CD4-positive, alpha-beta T cell (primary cell): ENCODE measurements around the gene PKD1. TPM values are rescaled to one million over a fixed set of nuclear protein-coding genes. Genes with fewer than 3 reads are reported as not detected.

Source experiments
- ATAC-seq: fragments of 200-7000 bp; cut with Tn5 transposase; one replicate; pipeline ENCODE4 v1.10.0; 2022; ENCODE audit warnings: mild to moderate bottlenecking; ENCODE audit not compliant: poor library complexity
- CTCF ChIA-PET: fragments of 350-600 bp; sonication (Branson Sonifier 250); formaldehyde crosslinking; loops from one replicate; lab custom pipeline; 2021; ENCODE audit warnings: antibody characterized with exemption, inconsistent platforms; lab: Charles Lee
- POLR2A ChIA-PET: fragments of 350-600 bp; sonication (Branson Sonifier 250); formaldehyde crosslinking; loops from one replicate; lab custom pipeline; 2021; ENCODE audit warnings: antibody characterized with exemption, inconsistent platforms; lab: Charles Lee
- DNase-seq, 14 experiments: peaks; one replicate each; pipeline ENCODE4 v3.0.0-alpha.2; 2013 to 2020; ENCODE audit warnings: mixed read lengths in 2 of 14
- H3K27ac ChIP-seq, 2 donors: one replicate each; pipeline versions ENCODE4 v1.5.1 to v1.7.0; 2013; ENCODE audit warnings: low read length in 2 of 2, low read depth in 1 of 2, mild to moderate bottlenecking in 1 of 2
- H3K27me3 ChIP-seq, 2 experiments: 1 replicate in 1 of 2; 2 replicates in 1 of 2; pipeline versions ENCODE4 v1.6.1 to v1.7.0; 2013; ENCODE audit warnings: low read length in 2 of 2, control low read depth in 1 of 2, mild to moderate bottlenecking in 1 of 2, moderate library complexity in 1 of 2; ENCODE audit not compliant: insufficient read depth in 2 of 2, control insufficient read depth in 1 of 2
- H3K36me3 ChIP-seq: one replicate; pipeline ENCODE4 v1.6.1; 2013; ENCODE audit warnings: low read length, control low read depth; ENCODE audit not compliant: insufficient read depth
- H3K4me1 ChIP-seq: one replicate; pipeline ENCODE4 v1.6.1; 2013; ENCODE audit warnings: low read length, control low read depth; ENCODE audit not compliant: insufficient read depth
- H3K4me3 ChIP-seq: one replicate; pipeline ENCODE4 v1.5.1; 2013; ENCODE audit warnings: mild to moderate bottlenecking, low read length, moderate library complexity
- H3K9me3 ChIP-seq, 2 experiments: 1 replicate in 1 of 2; 2 replicates in 1 of 2; pipeline versions ENCODE4 v1.6.1 to v1.7.0; 2013; ENCODE audit warnings: low read length in 2 of 2, mild to moderate bottlenecking in 2 of 2, control low read depth in 1 of 2, moderate library complexity in 1 of 2; ENCODE audit not compliant: control insufficient read depth in 1 of 2, insufficient read depth in 1 of 2
- H3K27ac Mint-ChIP-seq: one replicate; pipeline ENCODE4 v1.8.0; 2020; ENCODE audit warnings: mixed read lengths
- H3K27me3 Mint-ChIP-seq: one replicate; pipeline ENCODE4 v1.8.0; 2021; ENCODE audit warnings: mixed read lengths
- H3K36me3 Mint-ChIP-seq: one replicate; pipeline ENCODE4 v1.8.0; 2021; ENCODE audit warnings: low read depth, mixed read lengths
- H3K4me1 Mint-ChIP-seq: one replicate; pipeline ENCODE4 v1.8.0; 2021; ENCODE audit warnings: low read depth, mixed read lengths
- H3K4me3 Mint-ChIP-seq: one replicate; pipeline ENCODE4 v1.8.0; 2020; ENCODE audit warnings: mild to moderate bottlenecking, mixed read lengths
- H3K9me3 Mint-ChIP-seq: one replicate; pipeline ENCODE4 v1.8.0; 2020; ENCODE audit warnings: mixed read lengths
- CTCF ChIP-seq: fragments of 200-600 bp; IDR thresholded peaks from one replicate; pipeline ENCODE4 v1.8.0; 2022; ENCODE audit warnings: antibody characterized with exemption, mild to moderate bottlenecking
- intact Hi-C, 2 experiments: fragments of 100-400 bp; cut with DNase I in 1 of 2; cut with micrococcal nuclease in 1 of 2; formaldehyde crosslinking; loops; one replicate each; pipeline versions ENCODE4 v1.15.1 to v1.9.0; 2023 to 2025; cut with DNase I, micrococcal nuclease
- total RNA-seq, 174 experiments: library from RNA in 2 of 174; stranded (reverse) in 2 of 174; gene quantifications; one replicate each; pipeline ENCODE4 v1.2.3 and lab custom pipeline; 2021 to 2026

Gene PKD1
- total RNA-seq, 2 experiments from 2014 or later, result 80.3 to 85.6 TPM

- ATAC-seq (no peak), DNase-seq (no peak)
- peaks cover 8% of the 10 kb centered on the region for H3K36me3 ChIP-seq
- ChIA-PET CTCF (no interaction called here), POLR2A (no interaction called here)
- Mint-ChIP-seq H3K27me3 (no peaks in the 10 kb centered on the region), H3K4me3 (no peak overlapping the region), H3K27ac (no peak overlapping the region), H3K9me3 (no peaks in the 10 kb centered on the region), H3K36me3 (peaks cover 1% of the 10 kb centered on the region), H3K4me1 (peaks cover 18% of the 10 kb centered on the region)
- TF ChIP-seq CTCF, result no peak
- intact Hi-C loops, result no loop called here
- H3K4me1 ChIP-seq, result peaks cover 50% of the 10 kb centered on the region
- no peak overlapping the region for H3K27ac ChIP-seq
- H3K9me3 ChIP-seq, result peaks cover 0 to 11% of the 10 kb centered on the region in 2 experiments
- H3K27me3 ChIP-seq, result no peaks in the 10 kb centered on the region
- no peak overlapping the region for H3K4me3 ChIP-seq
These were observed 25.3 kb upstream of the PKD1 start for GRCh38 chr16:2160915-2161551.

GRCh38 chr16:2159175-2159838, 23.6 kb upstream of the PKD1 start:
- peaks cover 59% of the 10 kb centered on the region for H3K4me1 ChIP-seq
- Mint-ChIP-seq H3K27me3 (no peaks in the 10 kb centered on the region), H3K4me3 (peak overlapping the region; percentile 11), H3K4me1 (peaks cover 31% of the 10 kb centered on the region), H3K9me3 (no peaks in the 10 kb centered on the region), H3K36me3 (peaks cover 11% of the 10 kb centered on the region), H3K27ac (no peak overlapping the region)
- DNase-seq (no peak), ATAC-seq (no peak)
- ChIA-PET POLR2A (no interaction called here), CTCF (no interaction called here)
- no peaks in the 10 kb centered on the region for H3K27me3 ChIP-seq
- no peak for TF ChIP-seq CTCF
- H3K4me3 ChIP-seq, result no peak overlapping the region
- H3K9me3 ChIP-seq, result peaks cover 0 to 9% of the 10 kb centered on the region in 2 experiments
- no peak overlapping the region for H3K27ac ChIP-seq
- intact Hi-C loops, result loop anchor here in 1 of 2 experiments (10.0 kb wide), 1 partner anchor 295 kb away; no protein-coding TSS in a partner anchor
- H3K36me3 ChIP-seq, result peaks cover 3% of the 10 kb centered on the region

- ChIA-PET CTCF (no interaction called here), POLR2A (no interaction called here)
- ATAC-seq (no peak), DNase-seq (no peak)
- Mint-ChIP-seq H3K9me3 (no peaks in the 10 kb centered on the region), H3K27me3 (no peaks in the 10 kb centered on the region), H3K4me1 (peaks cover 41% of the 10 kb centered on the region), H3K27ac (peak overlapping the region; percentile 24), H3K4me3 (no peak overlapping the region), H3K36me3 (peaks cover 19% of the 10 kb centered on the region)
- H3K4me3 ChIP-seq, result no peak overlapping the region
- H3K27ac ChIP-seq, result no peak overlapping the region
- no peaks in the 10 kb centered on the region for H3K27me3 ChIP-seq
- TF ChIP-seq CTCF, result no peak
- H3K4me1 ChIP-seq, result peaks cover 63% of the 10 kb centered on the region
- intact Hi-C loops, result loop anchor here in 1 of 2 experiments (10.0 kb wide), 1 partner anchor 293 kb away; no protein-coding TSS in a partner anchor
- H3K36me3 ChIP-seq, result peaks cover 9% of the 10 kb centered on the region
- H3K9me3 ChIP-seq, result no peaks in the 10 kb centered on the region
These were observed 22.6 kb upstream of the PKD1 start for GRCh38 chr16:2158262-2158638.
